ENCODE results near the gene ANXA1.

GRCh38 chr9:73167614-73168013, 15.9 kb downstream of the ANXA1 start:
- no peak for TF ChIP-seq YY1 (IDR thresholded peaks at IDR 0.05; ENCODE audit: extremely low read depth, insufficient replicate concordance, low read depth, low read length)
- TF ChIP-seq, protein P1, sequence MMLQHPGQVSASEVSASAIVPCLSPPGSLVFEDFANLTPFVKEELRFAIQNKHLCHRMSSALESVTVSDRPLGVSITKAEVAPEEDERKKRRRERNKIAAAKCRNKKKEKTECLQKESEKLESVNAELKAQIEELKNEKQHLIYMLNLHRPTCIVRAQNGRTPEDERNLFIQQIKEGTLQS (IDR thresholded peaks at IDR 0.05): no peak
- TF ChIP-seq POLR2A (IDR thresholded peaks at IDR 0.05; ENCODE audit: borderline replicate concordance, extremely low read depth, insufficient read depth, insufficient read length): no peak
- no peak for TF ChIP-seq CTCF (IDR thresholded peaks at IDR 0.05 in 2 of 3, conservative IDR thresholded peaks at IDR 0.05 in 1 of 3; ENCODE audit: borderline replicate concordance in 1 of 3, insufficient read depth in 1 of 3, low read depth in 2 of 3, low read length in 2 of 3)
- no peak for TF ChIP-seq ELF1 (IDR thresholded peaks at IDR 0.05; ENCODE audit: borderline replicate concordance, low read depth)
- TF ChIP-seq EZH2phosphoT487 (IDR thresholded peaks at IDR 0.05; ENCODE audit: borderline replicate concordance): no peak
- TF ChIP-seq REST (IDR thresholded peaks at IDR 0.05; ENCODE audit: low read depth): no peak
- no peak for TF ChIP-seq SIN3A (IDR thresholded peaks at IDR 0.05; ENCODE audit: low read depth)
- TF ChIP-seq SP1 (IDR thresholded peaks at IDR 0.05; ENCODE audit: low read depth): no peak
